Heart right ventricle (tissue), 16 donors: ENCODE measurements around the gene PARN. TPM values are rescaled to one million over a fixed set of nuclear protein-coding genes. Genes with fewer than 3 reads are reported as not detected.
A peak's percentile ranks its signal among the peaks of the same experiment; 100 is the strongest.
"Not testable (repeated sequence)": the region's sequence is repeated elsewhere in the genome, so short reads cannot be mapped to it uniquely, and the experiment has no call there.

Experiments
- ATAC-seq, 8 donors: fragments of 200-7000 bp; cut with Tn5 transposase; one replicate each; pipeline ENCODE4 v1.9.1; 2020; ENCODE audit warnings: mild to moderate bottlenecking in 8 of 8, moderate library complexity in 8 of 8, moderate number of reproducible peaks in 1 of 8
- DNase-seq, 2 donors: peaks; one replicate each; pipeline ENCODE4 v3.0.0-alpha.2; 2020
- H3K27ac ChIP-seq, 10 donors: fragments of 200-600 bp; sonication (generic) in 2 of 10; one replicate each; pipeline versions ENCODE4 v1.5.0 to v1.8.0; 2020 to 2022; ENCODE audit warnings: mild to moderate bottlenecking in 3 of 10
- H3K27me3 ChIP-seq, 7 donors: fragments of 200-600 bp; one replicate each; pipeline ENCODE4 v1.8.0; 2021 to 2022; ENCODE audit warnings: mild to moderate bottlenecking in 2 of 7
- H3K36me3 ChIP-seq, 9 donors: fragments of 200-600 bp; sonication (generic) in 1 of 9; one replicate each; pipeline versions ENCODE4 v1.5.0 to v1.8.0; 2020 to 2022; ENCODE audit warnings: mild to moderate bottlenecking in 2 of 9
- H3K4me1 ChIP-seq, 9 donors: fragments of 200-600 bp; sonication (generic) in 1 of 9; one replicate each; pipeline versions ENCODE4 v1.5.0 to v1.8.0; 2020 to 2022; ENCODE audit warnings: mild to moderate bottlenecking in 4 of 9
- H3K4me3 ChIP-seq, 10 donors: fragments of 200-600 bp; sonication (generic) in 2 of 10; one replicate each; pipeline versions ENCODE4 v1.5.0 to v1.8.0; 2020 to 2022; ENCODE audit warnings: mild to moderate bottlenecking in 7 of 10, moderate library complexity in 2 of 10
- H3K9me3 ChIP-seq, 11 donors: fragments of 200-600 bp in 10 of 11; sonication (generic) in 2 of 11; one replicate each; pipeline versions ENCODE4 v1.5.0 to v1.8.0; 2013 to 2022; ENCODE audit warnings: mild to moderate bottlenecking in 2 of 11, control low read depth in 1 of 11, moderate library complexity in 1 of 11
- CTCF ChIP-seq, 9 donors: fragments of 200-600 bp; sonication (generic) in 2 of 9; IDR thresholded peaks; one replicate each; pipeline versions ENCODE4 v1.5.0 to v1.8.0; 2021 to 2022; ENCODE audit warnings: antibody characterized with exemption in 9 of 9, mild to moderate bottlenecking in 5 of 9, moderate library complexity in 1 of 9
- WGBS, 2 donors: extraction: QIAGEN DNeasy Blood & Tissue Kit; methylation state at CpG; one replicate each; pipeline ENCODE4 v1.1.7; 2013; ENCODE audit warnings: inconsistent platforms in 1 of 2; 5-methylcytosine and 5-hydroxymethylcytosine counted together
- intact Hi-C, 10 donors: fragments of 100-400 bp; cut with DNase I; formaldehyde crosslinking; loops; one replicate each; pipeline versions ENCODE4 v1.11.1 to v1.14.2; 2022
- polyA plus RNA-seq, 2 donors: library from polyadenylated mRNA; stranded (reverse); fragments of 200-250 nt; gene quantifications; one replicate each; pipeline ENCODE4 v1.2.3, GENCODE V29; 2013
- total RNA-seq, 10 donors: library from RNA; stranded (reverse); fragmentation: NEBNext Ultra II Directional in 3 of 10; extraction: Animal tissue kit (Norgen Biotek cat#: 25700) in 3 of 10; gene quantifications; one replicate each; pipeline versions ENCODE4 v1.2.1 to v1.2.4, GENCODE V29; 2021 to 2023
- donor health status: Arrhythmogenic right ventricular cardiomyopathy.
- donor health status: ischemic (EF 13 %, LVEDD 7.1; RV severe dilation, severe dysfunction).
- donor health status: healthy with polysubstance abuse.
- donor health status: DM: no; HTN: yes; CAD: no.
- donor health status: DM: no; HTN: no; CAD: no.
- donor health status: ischemic (EF 25% LVEDD 6.9; RV normal size, moderate dysfunction).
- donor health status: ischemic (EF 25% LVEDD 5.7; RV mildly dilated, moderate dysfunction).
- donor health status: healthy.
- donor health status: DM: yes; HTN: yes; CAD: no.
- donor health status: Ischemic cardiomyopathy.
- donor health status: ischemic (EF 35%, LVEDD 5.7; RV mildly dilated, moderate dysfunction).
- donor health status: nonischemic (EF 11% LVEDD 7.7; RV severe dilation, severe dysfunction).
- donor health status: DM: yes; HTN: yes; CAD: no.
- donor health status: PGD.
- donor health status: ischemic (EF 29% LVEDD 5.4; RV normal size, mild dysfunction).
- donor health status: nonischemic (EF 23%, LVEDD 6.1; RV moderate dilation, normal function).

PARN gene
- total and polyA plus RNA-seq, 12 donors: 7.0 to 25.3 (median 22.8) TPM

GRCh38 chr16:14553447-14553846, 76.6 kb downstream of the PARN start:
- intact Hi-C loops: loop anchor here in 2 of 10 donors (10.0 kb wide), 2 partner anchors 59 to 61 kb away; no protein-coding TSS in a partner anchor
- H3K27ac ChIP-seq: no peak overlapping the region
- H3K4me3 ChIP-seq: no peak overlapping the region
- TF ChIP-seq CTCF (IDR thresholded peaks at IDR 0.05): no peak
- 69% methylated on average over 4 of the region's 4 CpGs for WGBS, 2 donors
- DNase-seq (no peak), ATAC-seq (no peak)
- no peaks in the 10 kb centered on the region for H3K27me3 ChIP-seq
- H3K36me3 ChIP-seq: peaks cover 0 to 82% (median 3%) of the 10 kb centered on the region in 9 donors
- peaks cover 0 to 13% (median 5%) of the 10 kb centered on the region in 9 donors for H3K4me1 ChIP-seq
- H3K9me3 ChIP-seq: no peaks in the 10 kb centered on the region

- Histone ChIP-seq H3K9me3 (no peaks in the 10 kb centered on the region), H3K4me3 (no peak overlapping the region), H3K4me1 (peaks cover 0 to 13% (median 5%) of the 10 kb centered on the region in 9 donors), H3K27ac (peak overlapping the region in 7 of 10 donors; percentile 12 to 83 (median 22)), H3K36me3 (peaks cover 0 to 80% (median 9%) of the 10 kb centered on the region in 9 donors), H3K27me3 (no peaks in the 10 kb centered on the region)
- ATAC-seq: peak; percentile 77 to 96 (median 92)
- peak in 1 of 2 donors; percentile 41 for DNase-seq
- intact Hi-C loops: loop anchor here in 2 of 10 donors (10.0 kb wide), 2 partner anchors 55 to 65 kb away; no protein-coding TSS in a partner anchor
- TF ChIP-seq CTCF (IDR thresholded peaks at IDR 0.05): no peak
- WGBS, 2 donors: 36 to 49% methylated on average over 5 of the region's 5 CpGs
Observed at GRCh38 chr16:14549789-14550153, 80.3 kb downstream of the PARN start.

- Histone ChIP-seq H3K27ac (peak overlapping the region in 8 of 10 donors; percentile 12 to 83 (median 32)), H3K36me3 (peaks cover 0 to 80% (median 9%) of the 10 kb centered on the region in 9 donors), H3K4me3 (no peak overlapping the region), H3K27me3 (no peaks in the 10 kb centered on the region), H3K9me3 (no peaks in the 10 kb centered on the region), H3K4me1 (peaks cover 0 to 13% (median 5%) of the 10 kb centered on the region in 9 donors)
- intact Hi-C loops: no loop called here
- ATAC-seq (peak in 4 of 8 donors; percentile 31 to 59 (median 50)), DNase-seq (no peak)
- TF ChIP-seq CTCF (IDR thresholded peaks at IDR 0.05): no peak
- WGBS, 2 donors: 56 to 66% methylated on average over 3 of the region's 3 CpGs
Observed at GRCh38 chr16:14548933-14549788, 80.9 kb downstream of the PARN start.

GRCh38 chr16:14545346-14545884, 84.6 kb downstream of the PARN start:
- 86 to 87% methylated on average over 7 of the region's 7 CpGs for WGBS, 2 donors
- Histone ChIP-seq H3K27ac (no peak overlapping the region), H3K27me3 (no peaks in the 10 kb centered on the region), H3K4me3 (no peak overlapping the region), H3K4me1 (peaks cover 0 to 12% (median 4%) of the 10 kb centered on the region in 9 donors), H3K9me3 (peaks cover 0 to 14% (median 0%) of the 10 kb centered on the region in 11 donors), H3K36me3 (peaks cover 0 to 70% (median 10%) of the 10 kb centered on the region in 9 donors)
- no peak for TF ChIP-seq CTCF (IDR thresholded peaks at IDR 0.05)
- ATAC-seq (no peak), DNase-seq (no peak)
- intact Hi-C loops: no loop called here

GRCh38 chr16:14544846-14545245, 85.2 kb downstream of the PARN start:
- DNase-seq, H3K4me3 ChIP-seq, H3K27me3 ChIP-seq, H3K4me1 ChIP-seq, H3K27ac ChIP-seq, ATAC-seq, intact Hi-C loops: not testable (repeated sequence)
- 78 to 82% methylated on average over 4 of the region's 4 CpGs for WGBS, 2 donors
- H3K9me3 ChIP-seq: peaks cover 0 to 14% (median 0%) of the 10 kb centered on the region in 11 donors
- peaks cover 0 to 66% (median 10%) of the 10 kb centered on the region in 9 donors for H3K36me3 ChIP-seq
